T47D (cell line): ENCODE results near the gene PCDHB11.
"Not testable (repeated sequence)": the region's sequence is repeated elsewhere in the genome, so short reads cannot be mapped to it uniquely, and the experiment has no call there.

Source experiments
- DNase-seq, 2 experiments: peaks; one replicate each; pipeline versions ENCODE4 v3.0.0 to v3.0.0-alpha.2; 2011 to 2012; ENCODE audit warnings: low read depth in 1 of 2, low spot score in 1 of 2
- JUND ChIP-seq: IDR thresholded peaks from 2 replicates; pipeline ENCODE4 v1.6.1; 2012; ENCODE audit warnings: low read depth
- in situ Hi-C: cut with HindIII; loops from 2 replicates; pipeline ENCODE4 v1.10.0; 2016; ENCODE audit warnings: low sequenced_read_pairs, low pct_unique_long_range_greater_than_20kb

PCDHB11 gene

DNA sequence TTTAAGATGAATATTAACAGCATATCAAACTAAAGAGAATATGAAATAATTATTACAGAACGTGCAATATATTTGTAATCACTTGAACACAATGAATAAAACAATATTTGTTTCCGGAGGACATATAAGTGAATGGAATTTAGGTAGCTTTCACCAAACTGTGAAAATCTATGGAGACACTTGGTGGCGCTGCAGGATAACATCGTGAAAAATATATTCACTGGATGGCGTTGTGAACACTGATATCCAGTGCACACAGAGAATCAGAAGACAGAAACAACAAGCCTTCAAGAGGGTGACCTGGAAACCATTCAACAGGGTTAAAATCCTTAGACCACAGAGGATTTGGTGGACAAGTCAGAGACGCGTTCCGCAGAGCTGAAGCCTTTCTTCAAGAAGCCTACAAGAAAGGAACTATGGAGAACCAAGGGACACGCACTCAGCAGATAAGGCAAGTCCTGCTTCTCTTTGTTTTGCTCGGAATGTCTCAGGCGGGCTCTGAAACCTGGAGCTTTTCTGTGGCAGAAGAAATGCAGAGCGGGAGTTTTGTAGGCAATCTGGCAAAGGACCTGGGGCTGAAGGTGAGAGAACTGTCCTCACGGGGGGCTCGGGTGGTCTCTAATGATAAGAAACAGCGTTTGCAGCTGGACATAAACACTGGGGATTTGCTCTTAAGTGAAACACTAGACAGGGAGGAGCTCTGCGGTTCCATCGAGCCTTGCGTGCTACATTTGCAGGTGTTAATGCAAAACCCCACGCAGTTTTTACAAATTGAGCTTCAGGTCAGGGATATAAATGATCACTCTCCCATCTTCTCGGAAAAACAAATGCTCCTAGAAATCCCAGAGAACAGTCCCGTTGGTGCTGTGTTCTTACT lies at the start of gene PCDHB11:
Gene PCDHB11 (plus strand): TSS at position 269 of the 877 bp plus-strand sequence. CDS start 148 bp downstream, at position 417.
- no peak for TF ChIP-seq JUND
- in situ Hi-C loops, result no loop called here
- DNase-seq, result peak; percentile 78 to 82

DNA sequence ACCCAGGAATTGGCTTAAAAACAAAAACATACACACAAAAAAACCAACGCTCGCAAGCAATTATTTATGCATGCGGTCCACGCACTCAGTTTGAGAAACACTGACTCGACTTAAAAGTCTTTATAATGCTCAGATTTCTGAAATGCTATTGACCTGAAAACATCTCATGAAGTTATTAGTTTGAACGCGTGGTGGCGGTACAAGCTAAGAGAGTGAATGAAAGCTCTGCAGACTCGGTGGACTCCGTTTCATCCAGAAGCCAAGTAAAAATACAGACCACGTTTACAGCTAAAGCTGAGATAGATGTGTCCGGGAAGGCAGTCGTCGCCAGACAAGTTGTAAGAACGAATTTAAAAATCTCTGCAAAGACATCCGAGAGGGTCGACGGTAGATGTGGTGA lies 49.6 kb upstream of the PCDHB11 start, which contains the start of gene PCDHB6:
Gene PCDHB6 (plus strand): TSS at position 246 of the 400 bp plus-strand sequence. CDS start 201 bp downstream, outside the sequence.
- no peak for TF ChIP-seq JUND
- peak; percentile 86 to 87 for DNase-seq
- in situ Hi-C loops, result no loop called here

GRCh38 chr5:141150224-141150992 lies 49.0 kb upstream of the PCDHB11 start:
- TF ChIP-seq JUND, result no peak
- DNase-seq, result peak; percentile 42 to 49
- in situ Hi-C loops, result no loop called here

GRCh38 chr5:141150993-141151325 lies 48.5 kb upstream of the PCDHB11 start:
- no peak for TF ChIP-seq JUND
- in situ Hi-C loops, result no loop called here
- no peak for DNase-seq

GRCh38 chr5:141151632-141152031 lies 47.8 kb upstream of the PCDHB11 start:
- DNase-seq, in situ Hi-C loops: not testable (repeated sequence)

- DNase-seq, in situ Hi-C loops: not testable (repeated sequence)
Measured at GRCh38 chr5:141152096-141152495, 47.3 kb upstream of the PCDHB11 start.

DNA sequence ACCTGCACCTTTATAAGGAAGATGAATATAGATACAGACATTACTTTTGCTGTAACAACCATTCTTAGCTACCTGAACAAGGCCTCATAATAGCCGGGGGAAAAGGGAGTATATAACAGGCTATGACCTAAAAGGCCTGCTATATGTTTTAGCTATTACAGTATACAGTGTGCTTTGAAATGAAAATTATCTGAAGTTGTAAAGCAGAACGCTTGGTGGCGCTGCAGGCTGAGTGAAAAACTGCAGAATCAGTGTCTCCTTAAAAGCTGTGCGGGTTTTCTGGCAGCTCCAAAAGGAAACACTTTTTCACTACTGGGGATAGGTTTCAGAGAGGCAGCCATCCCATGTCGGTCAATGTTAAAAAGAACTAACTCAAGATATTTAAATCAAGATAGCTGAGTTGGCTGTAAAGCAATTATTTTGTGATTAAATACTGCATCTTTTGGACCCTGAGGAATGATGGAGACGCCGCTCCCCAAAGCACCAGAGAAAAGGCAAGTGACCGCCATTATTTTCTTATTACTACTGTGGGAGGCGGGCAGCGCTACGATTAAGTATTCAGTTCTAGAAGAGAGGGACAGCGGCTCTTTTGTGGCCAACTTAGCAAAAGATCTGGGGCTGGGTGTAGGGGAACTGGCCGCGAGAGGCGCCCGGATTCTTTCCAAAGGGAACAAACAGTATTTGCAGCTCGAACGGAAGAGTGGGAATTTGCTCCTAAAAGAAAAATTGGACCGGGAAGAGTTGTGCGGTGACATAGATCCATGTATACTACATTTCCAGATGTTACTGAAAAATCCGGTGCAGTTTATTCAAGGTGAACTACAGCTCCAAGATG lies 43.7 kb upstream of the PCDHB11 start:
- DNase-seq, result peak; percentile 88 to 92
- no peak for TF ChIP-seq JUND
- in situ Hi-C loops, result no loop called here

- in situ Hi-C loops, DNase-seq: not testable (repeated sequence)
Measured at GRCh38 chr5:141157356-141157755, 42.1 kb upstream of the PCDHB11 start.

DNA sequence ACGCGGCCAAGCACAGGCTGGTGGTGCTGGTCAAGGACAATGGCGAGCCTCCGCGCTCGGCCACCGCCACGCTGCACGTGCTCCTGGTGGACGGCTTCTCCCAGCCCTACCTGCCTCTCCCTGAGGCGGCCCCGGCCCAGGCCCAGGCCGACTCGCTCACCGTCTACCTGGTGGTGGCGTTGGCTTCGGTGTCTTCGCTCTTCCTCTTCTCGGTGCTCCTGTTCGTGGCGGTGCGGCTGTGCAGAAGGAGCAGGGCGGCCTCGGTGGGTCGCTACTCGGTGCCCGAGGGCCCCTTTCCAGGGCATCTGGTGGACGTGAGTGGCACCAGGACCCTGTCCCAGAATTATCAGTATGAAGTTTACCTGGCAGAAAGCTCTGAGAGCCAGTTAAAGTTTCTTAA lies 41.5 kb upstream of the PCDHB11 start:
- DNase-seq, in situ Hi-C loops: not testable (repeated sequence)

DNA sequence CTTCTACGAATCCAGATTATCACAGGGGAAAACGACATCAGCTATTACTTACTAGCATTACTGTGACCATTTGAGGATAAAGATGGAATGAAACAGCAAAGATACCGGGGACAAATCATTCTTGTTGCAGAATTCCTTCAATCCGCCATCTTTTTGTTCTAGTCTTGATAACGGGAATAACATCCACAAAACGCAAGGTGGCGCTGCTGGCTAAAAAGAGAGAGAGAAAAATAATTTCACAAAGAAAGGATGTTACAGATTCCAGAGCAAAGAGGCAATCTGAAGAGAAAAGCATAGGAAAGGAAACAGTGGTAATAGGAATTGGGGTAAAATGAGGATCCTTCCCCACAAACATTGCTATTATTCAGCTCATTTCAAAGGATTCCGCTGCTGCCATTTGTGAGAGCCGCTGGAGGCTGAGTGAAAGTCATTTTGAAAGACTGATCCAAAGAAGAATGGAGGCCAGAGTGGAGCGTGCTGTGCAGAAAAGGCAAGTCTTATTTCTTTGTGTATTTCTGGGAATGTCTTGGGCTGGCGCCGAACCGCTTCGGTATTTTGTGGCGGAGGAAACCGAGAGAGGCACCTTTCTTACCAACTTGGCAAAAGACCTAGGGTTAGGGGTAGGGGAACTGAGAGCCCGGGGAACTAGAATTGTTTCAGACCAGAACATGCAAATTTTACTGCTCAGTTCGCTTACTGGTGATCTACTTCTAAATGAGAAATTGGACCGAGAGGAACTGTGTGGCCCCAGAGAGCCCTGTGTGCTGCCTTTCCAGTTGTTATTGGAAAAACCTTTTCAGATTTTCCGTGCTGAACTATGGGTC lies 26.8 kb upstream of the PCDHB11 start, which contains the start of gene PCDHB7:
Gene PCDHB7 (plus strand): TSS at position 264 of the 824 bp plus-strand sequence. CDS start 192 bp downstream, at position 456.
- in situ Hi-C loops, result no loop called here
- no peak for TF ChIP-seq JUND
- DNase-seq, result peak; percentile 75 to 85

DNA sequence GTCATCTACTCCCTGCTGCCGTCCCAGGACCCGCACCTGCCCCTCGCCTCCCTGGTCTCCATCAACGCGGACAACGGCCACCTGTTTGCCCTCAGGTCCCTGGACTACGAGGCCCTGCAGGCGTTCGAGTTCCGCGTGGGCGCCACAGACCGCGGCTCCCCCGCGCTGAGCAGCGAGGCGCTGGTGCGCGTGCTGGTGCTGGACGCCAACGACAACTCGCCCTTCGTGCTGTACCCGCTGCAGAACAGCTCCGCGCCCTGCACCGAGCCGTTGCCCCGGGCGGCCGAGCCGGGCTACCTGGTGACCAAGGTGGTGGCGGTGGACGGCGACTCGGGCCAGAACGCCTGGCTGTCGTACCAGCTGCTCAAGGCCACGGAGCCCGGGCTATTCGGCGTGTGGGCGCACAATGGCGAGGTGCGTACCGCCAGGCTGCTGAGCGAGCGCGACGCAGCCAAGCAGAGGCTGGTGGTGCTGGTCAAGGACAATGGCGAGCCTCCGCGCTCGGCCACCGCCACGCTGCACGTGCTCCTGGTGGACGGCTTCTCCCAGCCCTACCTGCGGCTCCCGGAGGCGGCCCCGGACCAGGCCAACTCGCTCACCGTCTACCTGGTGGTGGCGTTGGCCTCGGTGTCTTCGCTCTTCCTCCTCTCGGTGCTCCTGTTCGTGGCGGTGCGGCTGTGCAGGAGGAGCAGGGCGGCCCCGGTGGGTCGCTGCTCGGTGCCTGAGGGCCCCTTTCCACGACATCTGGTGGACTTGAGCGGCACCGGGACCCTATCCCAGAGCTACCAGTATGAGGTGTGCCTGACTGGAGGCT lies 24.9 kb upstream of the PCDHB11 start:
- in situ Hi-C loops, DNase-seq: not testable (repeated sequence)
